ENCODE results near the gene LPXN. TPM values are rescaled to one million over a fixed set of nuclear protein-coding genes. Genes with fewer than 3 reads are reported as not detected.

Gene LPXN
- total RNA-seq, 1 experiment from 2014 or later = 10.3 TPM

DNA sequence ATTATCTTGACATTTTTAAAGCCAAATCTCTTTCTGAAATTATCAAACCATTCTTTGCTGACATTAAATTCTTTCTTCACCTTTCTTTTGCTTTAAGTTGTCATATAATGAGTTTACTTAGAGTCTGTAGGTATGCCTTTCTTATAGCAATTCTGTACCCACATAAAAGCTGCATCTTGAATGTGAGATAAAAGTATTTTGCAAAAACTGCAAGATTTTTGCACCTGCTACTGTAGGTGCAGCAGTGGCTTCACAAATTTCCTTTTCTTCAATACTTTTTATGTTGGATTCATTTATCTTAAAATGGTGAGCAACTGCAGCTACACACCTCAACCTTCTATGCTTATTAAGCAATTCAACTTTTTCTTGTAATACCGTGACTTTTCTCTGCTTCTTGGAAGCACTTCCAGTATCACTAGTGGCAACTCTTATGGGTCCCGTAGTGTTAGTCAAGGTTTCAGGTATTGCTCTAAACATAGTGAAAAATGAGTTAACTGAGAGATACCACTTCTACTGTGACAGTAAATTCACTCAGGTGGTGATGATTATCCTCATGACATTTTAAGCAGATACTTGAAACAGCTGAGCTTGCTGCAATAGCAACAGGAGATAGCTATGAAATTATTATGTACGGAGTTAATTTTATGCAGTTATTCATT, 22.0 kb upstream of the LPXN start:
- no TSS peak for BruUV-seq (replicated peaks)
- TF ChIP-seq EZH2 (IDR thresholded peaks at IDR 0.05; ENCODE audit: low read depth) = no peak
- TF ChIP-seq, protein P1, sequence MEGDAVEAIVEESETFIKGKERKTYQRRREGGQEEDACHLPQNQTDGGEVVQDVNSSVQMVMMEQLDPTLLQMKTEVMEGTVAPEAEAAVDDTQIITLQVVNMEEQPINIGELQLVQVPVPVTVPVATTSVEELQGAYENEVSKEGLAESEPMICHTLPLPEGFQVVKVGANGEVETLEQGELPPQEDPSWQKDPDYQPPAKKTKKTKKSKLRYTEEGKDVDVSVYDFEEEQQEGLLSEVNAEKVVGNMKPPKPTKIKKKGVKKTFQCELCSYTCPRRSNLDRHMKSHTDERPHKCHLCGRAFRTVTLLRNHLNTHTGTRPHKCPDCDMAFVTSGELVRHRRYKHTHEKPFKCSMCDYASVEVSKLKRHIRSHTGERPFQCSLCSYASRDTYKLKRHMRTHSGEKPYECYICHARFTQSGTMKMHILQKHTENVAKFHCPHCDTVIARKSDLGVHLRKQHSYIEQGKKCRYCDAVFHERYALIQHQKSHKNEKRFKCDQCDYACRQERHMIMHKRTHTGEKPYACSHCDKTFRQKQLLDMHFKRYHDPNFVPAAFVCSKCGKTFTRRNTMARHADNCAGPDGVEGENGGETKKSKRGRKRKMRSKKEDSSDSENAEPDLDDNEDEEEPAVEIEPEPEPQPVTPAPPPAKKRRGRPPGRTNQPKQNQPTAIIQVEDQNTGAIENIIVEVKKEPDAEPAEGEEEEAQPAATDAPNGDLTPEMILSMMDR (conservative IDR thresholded peaks at IDR 0.05) = no peak
- Histone ChIP-seq H3K9me2 (ENCODE audit: insufficient read depth) (no peaks in the 10 kb centered on the region), H3K27me3 (ENCODE audit: insufficient read depth, low read depth) (no peaks in the 10 kb centered on the region), H2AFZ (no peak overlapping the region), H3F3A (ENCODE audit: insufficient read depth, low read depth) (no peaks in the 10 kb centered on the region), H3K4me2 (no peak overlapping the region), H3K79me2 (ENCODE audit: low read depth) (peaks cover 97% of the 10 kb centered on the region), H3K4me3 (no peak overlapping the region), H3K4me1 (replicated peaks; ENCODE audit: insufficient read depth) (no peaks in the 10 kb centered on the region), H3K27ac (no peak overlapping the region), H3K9me3 (ENCODE audit: insufficient read depth, low read depth) (no peaks in the 10 kb centered on the region), H3K36me3 (ENCODE audit: low read depth) (peaks cover 17% of the 10 kb centered on the region; the same call in 1 of the 2 replicates), H4K20me1 (ENCODE audit: insufficient read depth) (peaks cover 65% of the 10 kb centered on the region)
- intact Hi-C loops (cut with micrococcal nuclease; ENCODE audit: unreplicated experiment) = no loop called here
- CTCF ChIA-PET = no interaction called here
- POLR2A ChIA-PET (ENCODE audit: unreplicated experiment) = no interaction called here
- no peak for DNase-seq

DNA sequence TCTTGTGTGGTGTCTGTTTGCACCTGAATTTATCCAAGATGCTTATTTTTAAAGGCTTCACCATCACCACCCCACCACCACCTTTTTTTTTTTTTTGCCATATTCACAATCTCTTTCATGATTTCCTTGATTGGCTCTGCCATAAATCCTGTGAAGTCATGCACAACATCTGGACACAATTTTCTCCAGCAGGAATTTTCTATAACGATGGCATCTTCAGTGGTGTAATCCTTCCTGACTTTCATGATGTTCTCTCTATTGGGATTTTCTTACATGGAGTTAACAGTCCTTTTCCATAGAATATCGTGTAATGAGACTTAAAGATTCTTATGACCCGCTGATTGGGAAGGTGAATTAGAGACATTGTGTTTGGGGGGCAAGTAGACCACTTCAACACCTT, 21.0 kb upstream of the LPXN start:
- TF ChIP-seq EZH2 (IDR thresholded peaks at IDR 0.05; ENCODE audit: low read depth) = no peak
- TF ChIP-seq, protein P1 (conservative IDR thresholded peaks at IDR 0.05) = no peak
- no peaks in the 10 kb centered on the region for H3F3A ChIP-seq (ENCODE audit: insufficient read depth, low read depth)
- BruUV-seq (replicated peaks) = no TSS peak
- ChIA-PET CTCF (no interaction called here), POLR2A (ENCODE audit: unreplicated experiment) (no interaction called here)
- H3K4me3 ChIP-seq = no peak overlapping the region
- H3K36me3 ChIP-seq (ENCODE audit: low read depth) = peaks cover 17% of the 10 kb centered on the region; the same call in 1 of the 2 replicates
- peaks cover 97% of the 10 kb centered on the region for H3K79me2 ChIP-seq (ENCODE audit: low read depth)
- H3K9me2 ChIP-seq (ENCODE audit: insufficient read depth) = no peaks in the 10 kb centered on the region
- DNase-seq = no peak
- H3K4me1 ChIP-seq (replicated peaks; ENCODE audit: insufficient read depth) = no peaks in the 10 kb centered on the region
- no peak overlapping the region for H3K27ac ChIP-seq
- no peak overlapping the region for H2AFZ ChIP-seq
- H3K9me3 ChIP-seq (ENCODE audit: insufficient read depth, low read depth) = no peaks in the 10 kb centered on the region
- H3K27me3 ChIP-seq (ENCODE audit: insufficient read depth, low read depth) = no peaks in the 10 kb centered on the region
- intact Hi-C loops (cut with micrococcal nuclease; ENCODE audit: unreplicated experiment) = no loop called here
- H3K4me2 ChIP-seq = no peak overlapping the region
- peaks cover 62% of the 10 kb centered on the region for H4K20me1 ChIP-seq (ENCODE audit: insufficient read depth)

DNA sequence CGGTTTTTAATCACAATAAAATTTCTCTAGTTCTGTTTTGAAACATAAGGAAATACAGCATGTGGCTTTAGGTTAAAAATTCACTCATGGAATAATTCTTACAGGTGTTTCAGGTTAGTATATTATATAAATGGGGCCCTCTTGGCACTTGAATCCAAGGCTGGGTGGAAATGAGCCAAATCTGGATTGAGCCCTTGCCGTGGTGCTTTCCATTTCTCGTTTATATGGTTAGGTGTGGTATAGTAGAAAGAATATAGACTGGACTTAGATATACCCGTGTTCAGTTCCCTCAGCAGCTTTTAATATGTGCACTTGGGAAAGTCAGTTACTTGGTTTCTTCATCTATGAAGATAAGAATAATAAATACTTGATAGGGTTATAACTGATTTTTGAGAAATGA, 19.2 kb upstream of the LPXN start:
- H3F3A ChIP-seq (ENCODE audit: insufficient read depth, low read depth) = no peaks in the 10 kb centered on the region
- intact Hi-C loops (cut with micrococcal nuclease; ENCODE audit: unreplicated experiment) = no loop called here
- H3K4me3 ChIP-seq = no peak overlapping the region
- H3K27me3 ChIP-seq (ENCODE audit: insufficient read depth, low read depth) = no peaks in the 10 kb centered on the region
- H3K9me2 ChIP-seq (ENCODE audit: insufficient read depth) = no peaks in the 10 kb centered on the region
- no peaks in the 10 kb centered on the region for H3K4me1 ChIP-seq (replicated peaks; ENCODE audit: insufficient read depth)
- no peak for DNase-seq
- H3K36me3 ChIP-seq (ENCODE audit: low read depth) = peaks cover 25% of the 10 kb centered on the region
- peaks cover 97% of the 10 kb centered on the region for H3K79me2 ChIP-seq (ENCODE audit: low read depth)
- no peak overlapping the region for H2AFZ ChIP-seq
- ChIA-PET POLR2A (ENCODE audit: unreplicated experiment) (no interaction called here), CTCF (interaction anchor here (0.7 kb wide), 1 partner anchor 25 kb away, joined by 6 read pairs; no protein-coding TSS in a partner anchor)
- no peak overlapping the region for H3K4me2 ChIP-seq
- no peaks in the 10 kb centered on the region for H3K9me3 ChIP-seq (ENCODE audit: insufficient read depth, low read depth)
- TF ChIP-seq, protein P1 (conservative IDR thresholded peaks at IDR 0.05) = no peak
- TF ChIP-seq EZH2 (IDR thresholded peaks at IDR 0.05; ENCODE audit: low read depth) = no peak
- peaks cover 53% of the 10 kb centered on the region for H4K20me1 ChIP-seq (ENCODE audit: insufficient read depth)
- no TSS peak for BruUV-seq (replicated peaks)
- no peak overlapping the region for H3K27ac ChIP-seq

Data from PC-9 (cell line).